H1 (cell line): Measurements from ENCODE around the gene WDR13. TPM values are rescaled to one million over a fixed set of nuclear protein-coding genes. Genes with fewer than 3 reads are reported as not detected.

ENCODE experiments used
- CTCF ChIA-PET: fragments of 300-600 bp; sonication (Branson Sonifier 250); formaldehyde crosslinking; loops from one replicate; lab custom pipeline; 2021; ENCODE audit not compliant: partially characterized antibody; lab: Charles Lee
- POLR2A ChIA-PET: fragments of 300-600 bp; sonication (Branson Sonifier 250); formaldehyde crosslinking; loops from one replicate; lab custom pipeline; 2021; ENCODE audit warnings: inconsistent platforms; ENCODE audit not compliant: partially characterized antibody; lab: Charles Lee
- DNase-seq, 2 experiments: peaks; one replicate each; pipeline versions ENCODE4 v3.0.0 to v3.0.0-alpha.2; 2010 to 2022; ENCODE audit warnings: low spot score in 2 of 2, low read depth in 1 of 2, mixed read lengths in 1 of 2
- FAIRE-seq: peaks from 2 replicates; lab custom pipeline; 2011; peaks lifted over from hg19 to GRCh38; lab: Jason Lieb, UNC
- H2AFZ ChIP-seq: 2 replicates; pipeline ENCODE4 v1.8.1; 2012; ENCODE audit warnings: low read length, inconsistent platforms
- H2AK5ac ChIP-seq: 2 replicates; pipeline ENCODE4 v1.6.1; 2013; ENCODE audit warnings: low read depth, low read length
- H2BK120ac ChIP-seq: replicated peaks from 2 replicates; pipeline ENCODE3; 2013; ENCODE audit warnings: low read depth, low read length, inconsistent platforms
- H2BK12ac ChIP-seq: 2 replicates; pipeline ENCODE4 v1.6.1; 2013; ENCODE audit warnings: low read depth, low read length
- H2BK15ac ChIP-seq: 2 replicates; pipeline ENCODE4 v1.6.1; 2013; ENCODE audit warnings: low read length
- H2BK20ac ChIP-seq: 2 replicates; pipeline ENCODE4 v1.6.1; 2013; ENCODE audit warnings: low read length
- H2BK5ac ChIP-seq: 2 replicates; pipeline ENCODE4 v1.6.1; 2013; ENCODE audit warnings: low read depth, low read length
- H3K14ac ChIP-seq: 2 replicates; pipeline ENCODE4 v1.6.1; 2013; ENCODE audit warnings: inconsistent platforms; ENCODE audit not compliant: insufficient read length
- H3K18ac ChIP-seq: 2 replicates; pipeline ENCODE4 v1.6.1; 2013; ENCODE audit warnings: low read length; ENCODE audit errors: extremely low read depth
- H3K23ac ChIP-seq: 2 replicates; pipeline ENCODE4 v1.6.1; 2013; ENCODE audit warnings: inconsistent platforms; ENCODE audit not compliant: insufficient read length
- H3K23me2 ChIP-seq: 2 replicates; pipeline ENCODE4 v1.6.1; 2013; ENCODE audit warnings: low read depth, low read length
- H3K27ac ChIP-seq: 2 replicates; pipeline ENCODE4 v1.6.1; 2011; ENCODE audit warnings: low read depth, low read length, inconsistent platforms
- H3K27me3 ChIP-seq, 4 experiments: replicated peaks in 1 of 4; 1 replicate in 1 of 4; 2 replicates in 3 of 4; pipeline versions ENCODE4 v1.6.1 to v1.8.1; 2011 to 2013; ENCODE audit warnings: low read length in 3 of 4, mild to moderate bottlenecking in 3 of 4, inconsistent platforms in 2 of 4, mixed read lengths in 2 of 4, moderate library complexity in 1 of 4; ENCODE audit not compliant: control insufficient read depth in 3 of 4, insufficient read depth in 3 of 4; ENCODE audit errors: extremely low read depth in 1 of 4
- H3K36me3 ChIP-seq, 4 experiments: 2 replicates each; pipeline versions ENCODE4 v1.6.1 to v1.8.1; 2011 to 2013; ENCODE audit warnings: mild to moderate bottlenecking in 4 of 4, low read length in 3 of 4, moderate library complexity in 2 of 4, control low read depth in 1 of 4, inconsistent platforms in 1 of 4; ENCODE audit not compliant: insufficient read depth in 4 of 4, control insufficient read depth in 2 of 4
- H3K4ac ChIP-seq: replicated peaks from 2 replicates; pipeline ENCODE3; 2013; ENCODE audit warnings: low read length, low read depth, mixed read lengths, inconsistent platforms; ENCODE audit not compliant: insufficient read length
- H3K4me1 ChIP-seq, 4 experiments: replicated peaks in 1 of 4; 1 replicate in 1 of 4; 2 replicates in 3 of 4; pipeline versions ENCODE4 v1.6.1 to v1.8.1; 2011 to 2013; ENCODE audit warnings: low read length in 3 of 4, inconsistent platforms in 2 of 4, mixed read lengths in 1 of 4; ENCODE audit not compliant: insufficient read depth in 4 of 4, control insufficient read depth in 3 of 4
- H3K4me2 ChIP-seq, 2 experiments: 2 replicates each; pipeline versions ENCODE4 v1.6.1 to v1.8.1; 2011 to 2013; ENCODE audit warnings: low read depth in 2 of 2, low read length in 2 of 2, control low read depth in 1 of 2, inconsistent platforms in 1 of 2, mild to moderate bottlenecking in 1 of 2; ENCODE audit not compliant: insufficient read depth in 1 of 2
- H3K4me3 ChIP-seq, 4 experiments: fragments of 200-600, 300-600 bp in 1 of 4; sonication (generic), shearing (Covaris generic), sonication (Bioruptor Twin) in 1 of 4; 2 replicates each; pipeline versions ENCODE4 v1.5.1 to v1.8.1; 2011 to 2016; ENCODE audit warnings: low read length in 4 of 4, low read depth in 3 of 4, control low read depth in 2 of 4, inconsistent platforms in 2 of 4, mild to moderate bottlenecking in 2 of 4, mixed read lengths in 1 of 4, moderate library complexity in 1 of 4; ENCODE audit not compliant: insufficient read depth in 2 of 4; ENCODE audit errors: extremely low read depth in 1 of 4
- H3K56ac ChIP-seq: replicated peaks from 2 replicates; pipeline ENCODE3; 2013; ENCODE audit warnings: low read depth, mild to moderate bottlenecking, mixed read lengths, low read length, inconsistent platforms; ENCODE audit not compliant: insufficient read length
- H3K79me1 ChIP-seq: 2 replicates; pipeline ENCODE4 v1.6.1; 2013; ENCODE audit warnings: low read depth, low read length, control low read depth
- H3K79me2 ChIP-seq, 2 experiments: 2 replicates each; pipeline versions ENCODE4 v1.6.1 to v1.8.1; 2012 to 2013; ENCODE audit warnings: low read length in 2 of 2, mild to moderate bottlenecking in 2 of 2, inconsistent platforms in 1 of 2; ENCODE audit not compliant: insufficient read depth in 2 of 2, control insufficient read depth in 1 of 2
- H3K9ac ChIP-seq, 4 experiments: replicated peaks in 1 of 4; 1 replicate in 1 of 4; 2 replicates in 3 of 4; pipeline versions ENCODE4 v1.6.1 to v1.8.1; 2011 to 2013; ENCODE audit warnings: low read depth in 3 of 4, low read length in 3 of 4, control low read depth in 2 of 4, mild to moderate bottlenecking in 2 of 4, moderate library complexity in 2 of 4, inconsistent platforms in 1 of 4; ENCODE audit errors: extremely low read depth in 1 of 4
- H3K9me3 ChIP-seq, 2 experiments: 2 replicates each; pipeline versions ENCODE4 v1.6.1 to v1.8.1; 2012 to 2013; ENCODE audit warnings: mild to moderate bottlenecking in 2 of 2, moderate library complexity in 2 of 2, control low read depth in 1 of 2, inconsistent platforms in 1 of 2, low read depth in 1 of 2, low read length in 1 of 2, mixed read lengths in 1 of 2; ENCODE audit not compliant: insufficient read depth in 2 of 2
- H4K20me1 ChIP-seq, 2 experiments: replicated peaks in 1 of 2; 2 replicates each; pipeline versions ENCODE3 to v1.8.1; 2011 to 2013; ENCODE audit warnings: inconsistent platforms in 2 of 2, low read length in 2 of 2, mild to moderate bottlenecking in 1 of 2; ENCODE audit not compliant: insufficient read depth in 2 of 2, control insufficient read depth in 1 of 2
- H4K5ac ChIP-seq: 2 replicates; pipeline ENCODE4 v1.6.1; 2013; ENCODE audit warnings: low read length, low read depth, mixed read lengths, inconsistent platforms; ENCODE audit not compliant: insufficient read length
- H4K8ac ChIP-seq: 2 replicates; pipeline ENCODE4 v1.8.0; 2013; ENCODE audit warnings: mild to moderate bottlenecking, moderate library complexity, low read length, inconsistent platforms; ENCODE audit not compliant: insufficient read depth; ENCODE audit errors: extremely low read depth
- H4K91ac ChIP-seq: replicated peaks from 2 replicates; pipeline ENCODE3; 2013; ENCODE audit warnings: low read length, mixed read lengths, inconsistent platforms; ENCODE audit not compliant: insufficient read length
- HDAC2 ChIP-seq, 2 experiments: fragments of 300-600 bp in 1 of 2; sonication (generic) in 1 of 2; IDR thresholded peaks; 2 replicates each; pipeline ENCODE4 v1.6.1; 2011 to 2012; ENCODE audit warnings: low read depth in 2 of 2, low read length in 2 of 2, mild to moderate bottlenecking in 2 of 2, moderate library complexity in 2 of 2, borderline replicate concordance in 1 of 2, inconsistent platforms in 1 of 2
- SIN3A ChIP-seq, 2 experiments: IDR thresholded peaks in 1 of 2; conservative IDR thresholded peaks in 1 of 2; 2 replicates each; pipeline ENCODE4 v1.6.1; 2011 to 2012; ENCODE audit warnings: low read length in 2 of 2, improper control_type of control experiment in 1 of 2, low read depth in 1 of 2, mild to moderate bottlenecking in 1 of 2
- SIRT6 ChIP-seq: IDR thresholded peaks from one replicate; pipeline ENCODE4 v1.7.1; 2012; ENCODE audit warnings: low read length, inconsistent platforms
- WGBS, 2 experiments: shearing (Covaris generic) in 1 of 2; methylation state at CpG; one replicate each; pipeline versions ENCODE4 v1.1.6 to v1.1.7; 2013 to 2015; ENCODE audit warnings: low lambda C conversion rate in 2 of 2, mixed read lengths in 2 of 2, inconsistent platforms in 1 of 2, low coverage in 1 of 2, missing lambda C conversion rate in 1 of 2; ENCODE audit not compliant: insufficient replicate concordance in 2 of 2, insufficient coverage in 1 of 2, insufficient read length in 1 of 2; ENCODE audit errors: extremely low coverage in 1 of 2, missing lambda C conversion rate in 1 of 2; 5-methylcytosine and 5-hydroxymethylcytosine counted together
- polyA plus RNA-seq, 7 experiments: library from polyadenylated mRNA; depleted of rRNA in 3 of 7; stranded (reverse) in 5 of 7; unstranded in 2 of 7; fragments of >200 nt in 5 of 7; fragments of 200-250 nt in 2 of 7; gene quantifications; 1 replicate in 5 of 7; 2 replicates in 1 of 7; 4 replicates in 1 of 7; pipeline versions ENCODE4 v1.2.1 to v1.2.3, GENCODE V29; 2011 to 2013; ENCODE audit warnings: missing spikeins in 2 of 7, mixed read lengths in 2 of 7
- total RNA-seq: library from RNA; stranded (reverse); fragmentation: NEBNext Ultra II Directional; extraction: Animal tissue kit (Norgen Biotek cat#: 25700); gene quantifications from 2 replicates; pipeline ENCODE4 v1.2.1, GENCODE V29; 2021

The WDR13 gene
- total and polyA plus RNA-seq, 2 of the 8 experiments (the other 6 are each of a cell fraction or from before 2014, with no cell fraction given): 19.4 to 46.3 TPM

DNA sequence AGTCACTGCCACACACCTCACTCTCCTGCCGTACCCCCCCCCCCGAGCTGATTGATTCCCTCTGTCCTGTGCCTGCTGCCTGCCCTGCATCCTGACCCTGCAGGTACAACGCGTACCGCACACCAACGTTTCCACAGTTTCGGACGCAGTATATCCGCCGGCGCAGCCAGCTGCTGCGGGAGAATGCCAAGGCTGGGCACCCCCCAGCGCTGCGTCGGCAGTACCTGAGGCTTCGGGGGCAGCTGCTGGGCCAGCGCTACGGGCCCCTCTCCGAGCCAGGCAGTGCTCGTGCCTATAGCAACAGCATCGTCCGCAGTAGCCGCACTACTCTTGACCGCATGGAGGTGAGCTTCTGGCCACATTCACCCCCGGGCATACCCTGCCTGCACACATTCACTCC is 1.3 kb downstream of the WDR13 start:
- H2BK5ac ChIP-seq: no peak overlapping the region
- no peak overlapping the region for H3K4me3 ChIP-seq
- no peak overlapping the region; the same call in 1 of the 2 replicates for H4K8ac ChIP-seq
- peaks cover 2% of the 10 kb centered on the region; the same call in 1 of the 2 replicates for H3K23me2 ChIP-seq
- H2AFZ ChIP-seq: no peak overlapping the region
- no peak overlapping the region for H2BK12ac ChIP-seq
- WGBS, 2 experiments: 77% methylated on average over 5 of the region's 25 CpGs; no CpG with 5 or more reads in 1 of the 2 experiments
- peaks cover 0 to 15% (median 1%) of the 10 kb centered on the region in 4 experiments; a peak in 4 of 8 replicates for H3K36me3 ChIP-seq
- DNase-seq (no peak), FAIRE-seq (no peak)
- H3K4me1 ChIP-seq: peaks cover 0 to 3% (median 1%) of the 10 kb centered on the region in 4 experiments; a peak in 2 of 7 replicates
- POLR2A ChIA-PET: interaction anchor here (1.0 to 1.2 kb wide), 3 partner anchors 12 to 24 kb away, joined by 4 to 7 read pairs (median 6); partner anchors contain the start of gene RBM3
- no peaks in the 10 kb centered on the region for H3K79me1 ChIP-seq
- no peak overlapping the region for H2BK20ac ChIP-seq
- no peak overlapping the region for H3K18ac ChIP-seq
- no peak overlapping the region for H2AK5ac ChIP-seq
- peak overlapping the region in 1 of 2 experiments; percentile 66; a peak in 2 of 4 replicates for H3K4me2 ChIP-seq
- no peak overlapping the region for H4K91ac ChIP-seq
- no peaks in the 10 kb centered on the region for H4K20me1 ChIP-seq
- no peak overlapping the region for H3K9ac ChIP-seq
- H3K27ac ChIP-seq: no peak overlapping the region
- H3K9me3 ChIP-seq: no peaks in the 10 kb centered on the region
- no peak overlapping the region for H2BK120ac ChIP-seq
- H3K4ac ChIP-seq: peak overlapping the region; percentile 91
- H3K56ac ChIP-seq: no peak overlapping the region
- no peak for TF ChIP-seq SIN3A (conservative IDR thresholded peaks at IDR 0.05 in 1 of 2, IDR thresholded peaks at IDR 0.05 in 1 of 2; ENCODE audit: low read depth in 1 of 2, low read length in 2 of 2)
- TF ChIP-seq SIRT6: no peak
- TF ChIP-seq HDAC2 (IDR thresholded peaks at IDR 0.05; ENCODE audit: borderline replicate concordance in 1 of 2, low read depth in 2 of 2, low read length in 2 of 2): no peak
- H3K14ac ChIP-seq: no peak overlapping the region
- no peaks in the 10 kb centered on the region for H3K27me3 ChIP-seq
- CTCF ChIA-PET: no interaction called here
- H3K79me2 ChIP-seq: no peaks in the 10 kb centered on the region
- H3K23ac ChIP-seq: no peak overlapping the region
- no peak overlapping the region for H4K5ac ChIP-seq
- H2BK15ac ChIP-seq: no peak overlapping the region
